ENCODE data around the gene MCF2L2. TPM values are rescaled to one million over a fixed set of nuclear protein-coding genes. Genes with fewer than 3 reads are reported as not detected.

The MCF2L2 gene
- total and polyA plus RNA-seq, 2 of the 13 experiments (the other 11 are each of a cell fraction or from before 2014, with no cell fraction given), result not detected

- no peak for TF ChIP-seq PATZ1 (CRISPR knock-in tag; IDR thresholded peaks at IDR 0.05)
Measured at GRCh38 chr3:183158551-183159006, 269.8 kb downstream of the MCF2L2 start (continued).

- Histone ChIP-seq H3K27me3 (ENCODE audit: control insufficient read depth in 1 of 2, insufficient read depth in 2 of 2, low read length in 2 of 2) (peaks cover 2 to 24% of the 10 kb centered on the region in 2 experiments; a peak in 3 of 5 replicates), H3K27ac (ENCODE audit: extremely low read length, insufficient read depth, low read length) (no peak overlapping the region), H3K9me3 (ENCODE audit: low read length) (no peaks in the 10 kb centered on the region), H3K79me2 (ENCODE audit: insufficient read depth, low read length) (no peaks in the 10 kb centered on the region), H4K20me1 (ENCODE audit: insufficient read depth, low read length) (no peaks in the 10 kb centered on the region), H3K4me3 (replicated peaks in 1 of 3; ENCODE audit: insufficient read depth in 1 of 3, low read depth in 2 of 3, low read length in 3 of 3) (no peak overlapping the region), H3K4me1 (ENCODE audit: insufficient read depth, low read length) (peaks cover 10% of the 10 kb centered on the region), H3K36me3 (replicated peaks in 1 of 2; ENCODE audit: control insufficient read depth in 1 of 2, insufficient read depth in 2 of 2, low read length in 2 of 2) (no peaks in the 10 kb centered on the region), H3K4me2 (ENCODE audit: low read depth, low read length) (no peak overlapping the region), H3K9ac (ENCODE audit: insufficient read depth, low read depth, low read length) (no peak overlapping the region), H2AFZ (ENCODE audit: low read length) (no peak overlapping the region)
- in situ Hi-C loops (cut with HindIII; ENCODE audit: extremely low pct_ligation_motif_present, low pct_unique_long_range_greater_than_20kb), result no loop called here
- intact Hi-C loops (cut with micrococcal nuclease; ENCODE audit: unreplicated experiment), result no loop called here
- BruUV-seq (replicated peaks), result no TSS peak
- DNase-seq (ENCODE audit: low spot score), result no peak
- CTCF ChIA-PET (ENCODE audit: low intra/inter-chr PET ratio, low total read pairs), result no interaction called here
- 28% methylated on average over 2 of the region's 2 CpGs for WGBS (ENCODE audit: low lambda C conversion rate)
- POLR2A ChIA-PET, result no interaction called here
- FAIRE-seq, result no peak
- TF ChIP-seq SMAD1 (CRISPR knock-in tag; IDR thresholded peaks at IDR 0.05; ENCODE audit: borderline replicate concordance, low read depth) (no peak), ATF3 (CRISPR knock-in tag; IDR thresholded peaks at IDR 0.05) (no peak), IRX3 (CRISPR knock-in tag; IDR thresholded peaks at IDR 0.05; ENCODE audit: borderline replicate concordance, low read depth) (no peak), HNRNPLL (IDR thresholded peaks at IDR 0.05; ENCODE audit: low read depth, low read length, poor library complexity, severe bottlenecking) (no peak), THAP9 (CRISPR knock-in tag; IDR thresholded peaks at IDR 0.05; ENCODE audit: borderline replicate concordance) (no peak), CREBL2 (CRISPR knock-in tag; IDR thresholded peaks at IDR 0.05; ENCODE audit: borderline replicate concordance) (no peak), ZBTB3 (CRISPR knock-in tag; IDR thresholded peaks at IDR 0.05; ENCODE audit: borderline replicate concordance, low read depth) (no peak)
- ATAC-seq, result no peak
Measured at GRCh38 chr3:183158113-183158512, 270.3 kb downstream of the MCF2L2 start.

All from HepG2 (cell line).